Breast epithelium (tissue), 3 donors: ENCODE measurements around the gene USP3.

Experiments
- POLR2A ChIP-seq: fragments of 450-650 bp; IDR thresholded peaks from one replicate; pipeline ENCODE4 v1.6.1; 2016; ENCODE audit warnings: antibody characterized with exemption, mild to moderate bottlenecking, moderate library complexity
- POLR2AphosphoS5 ChIP-seq, 3 donors: sonication (generic); formaldehyde crosslinking; IDR thresholded peaks; one replicate each; pipeline ENCODE4 v1.6.1; 2017; ENCODE audit warnings: antibody characterized with exemption in 3 of 3
- TF ChIP-seq, protein P1 (sequence below), 3 donors: fragments of 450-650 bp; IDR thresholded peaks; one replicate each; pipeline ENCODE4 v1.5.1; 2016 to 2017; ENCODE audit warnings: antibody characterized with exemption in 3 of 3, mild to moderate bottlenecking in 3 of 3, moderate library complexity in 3 of 3

DNA sequence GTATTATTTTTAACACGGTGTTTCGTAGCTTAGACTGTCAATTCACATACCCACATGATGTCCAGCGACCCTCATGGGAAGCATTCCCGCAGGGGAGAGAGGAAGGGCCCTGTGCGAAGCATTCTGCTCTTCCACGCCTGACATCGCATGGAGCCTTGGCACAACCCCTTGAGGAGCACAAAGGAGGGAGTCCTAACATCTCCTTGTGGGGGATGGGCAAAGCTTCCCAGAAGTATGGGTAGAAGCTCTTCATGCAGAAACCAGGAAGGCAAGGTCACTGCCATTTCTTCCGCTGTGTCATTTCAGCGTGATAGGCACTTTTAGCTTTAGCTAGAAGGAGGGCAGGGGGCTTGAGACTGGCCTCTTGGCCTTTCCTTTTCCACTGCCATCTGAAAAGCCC is 28.7 kb upstream of the USP3 start:
- TF ChIP-seq, protein P1, sequence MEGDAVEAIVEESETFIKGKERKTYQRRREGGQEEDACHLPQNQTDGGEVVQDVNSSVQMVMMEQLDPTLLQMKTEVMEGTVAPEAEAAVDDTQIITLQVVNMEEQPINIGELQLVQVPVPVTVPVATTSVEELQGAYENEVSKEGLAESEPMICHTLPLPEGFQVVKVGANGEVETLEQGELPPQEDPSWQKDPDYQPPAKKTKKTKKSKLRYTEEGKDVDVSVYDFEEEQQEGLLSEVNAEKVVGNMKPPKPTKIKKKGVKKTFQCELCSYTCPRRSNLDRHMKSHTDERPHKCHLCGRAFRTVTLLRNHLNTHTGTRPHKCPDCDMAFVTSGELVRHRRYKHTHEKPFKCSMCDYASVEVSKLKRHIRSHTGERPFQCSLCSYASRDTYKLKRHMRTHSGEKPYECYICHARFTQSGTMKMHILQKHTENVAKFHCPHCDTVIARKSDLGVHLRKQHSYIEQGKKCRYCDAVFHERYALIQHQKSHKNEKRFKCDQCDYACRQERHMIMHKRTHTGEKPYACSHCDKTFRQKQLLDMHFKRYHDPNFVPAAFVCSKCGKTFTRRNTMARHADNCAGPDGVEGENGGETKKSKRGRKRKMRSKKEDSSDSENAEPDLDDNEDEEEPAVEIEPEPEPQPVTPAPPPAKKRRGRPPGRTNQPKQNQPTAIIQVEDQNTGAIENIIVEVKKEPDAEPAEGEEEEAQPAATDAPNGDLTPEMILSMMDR (IDR thresholded peaks at IDR 0.05), result no peak
- no peak for TF ChIP-seq POLR2A
- TF ChIP-seq POLR2AphosphoS5 (IDR thresholded peaks at IDR 0.05), result no peak
